Inflammatory macrophage treated with lipopolysaccharide for 4 hours (primary cell): ENCODE results near the gene SERINC2.
"Not testable (repeated sequence)": the region's sequence is repeated elsewhere in the genome, so short reads cannot be mapped to it uniquely, and the experiment has no call there.

Experiments
- DNase-seq: peaks from one replicate; pipeline ENCODE4 v3.0.0-alpha.2; 2020

The SERINC2 gene

DNA sequence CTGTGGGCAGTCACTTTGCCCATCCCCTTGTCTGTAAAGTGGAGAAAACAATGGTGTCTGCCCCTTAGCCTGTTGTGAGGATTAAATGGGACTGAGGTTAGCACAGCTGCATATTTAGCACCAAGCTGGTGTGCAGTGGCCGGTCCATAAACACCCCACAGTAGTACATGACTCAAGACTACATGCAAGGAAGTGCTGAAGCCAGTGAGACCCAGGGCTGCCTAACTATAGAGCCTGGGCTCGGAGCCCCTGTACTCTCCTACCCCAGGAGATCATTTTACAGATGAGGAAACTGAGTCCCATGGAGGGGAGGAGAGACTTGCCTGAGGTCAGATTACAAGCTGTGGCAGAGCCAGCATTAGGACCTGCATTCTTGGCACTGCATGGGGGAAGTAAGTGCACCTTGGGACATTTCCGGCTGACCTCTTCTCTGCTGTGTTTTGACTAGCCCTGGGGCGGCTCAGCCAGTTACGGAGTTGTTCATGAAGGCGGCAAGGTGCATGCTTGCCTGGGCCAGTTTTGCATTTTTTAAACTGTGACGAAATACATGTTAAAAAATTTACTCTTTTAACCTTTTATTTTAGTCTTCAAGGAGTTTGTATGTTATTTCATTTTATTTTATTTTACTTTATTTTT lies 3.2 kb downstream of the SERINC2 start:
- DNase-seq: no peak

DNA sequence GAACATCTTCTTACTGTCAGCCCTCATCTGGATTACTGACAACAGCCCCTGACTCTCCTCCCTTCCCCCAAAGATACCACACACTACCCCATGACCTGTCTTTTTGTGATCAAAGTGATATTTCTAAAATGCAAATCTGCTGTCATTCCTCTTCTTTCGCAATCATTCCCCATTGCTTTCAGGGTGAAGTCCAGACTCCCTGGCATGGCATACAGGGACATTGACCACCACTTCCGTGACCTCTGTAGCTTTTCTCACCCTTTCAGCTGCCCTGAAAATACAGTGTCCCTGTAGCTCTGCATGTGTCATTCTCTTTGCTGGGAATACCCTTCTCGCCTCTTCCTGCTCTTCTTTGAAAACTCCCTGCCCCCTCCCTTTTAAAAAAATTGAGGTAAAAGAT lies 4.1 kb downstream of the SERINC2 start:
- no peak for DNase-seq

DNA sequence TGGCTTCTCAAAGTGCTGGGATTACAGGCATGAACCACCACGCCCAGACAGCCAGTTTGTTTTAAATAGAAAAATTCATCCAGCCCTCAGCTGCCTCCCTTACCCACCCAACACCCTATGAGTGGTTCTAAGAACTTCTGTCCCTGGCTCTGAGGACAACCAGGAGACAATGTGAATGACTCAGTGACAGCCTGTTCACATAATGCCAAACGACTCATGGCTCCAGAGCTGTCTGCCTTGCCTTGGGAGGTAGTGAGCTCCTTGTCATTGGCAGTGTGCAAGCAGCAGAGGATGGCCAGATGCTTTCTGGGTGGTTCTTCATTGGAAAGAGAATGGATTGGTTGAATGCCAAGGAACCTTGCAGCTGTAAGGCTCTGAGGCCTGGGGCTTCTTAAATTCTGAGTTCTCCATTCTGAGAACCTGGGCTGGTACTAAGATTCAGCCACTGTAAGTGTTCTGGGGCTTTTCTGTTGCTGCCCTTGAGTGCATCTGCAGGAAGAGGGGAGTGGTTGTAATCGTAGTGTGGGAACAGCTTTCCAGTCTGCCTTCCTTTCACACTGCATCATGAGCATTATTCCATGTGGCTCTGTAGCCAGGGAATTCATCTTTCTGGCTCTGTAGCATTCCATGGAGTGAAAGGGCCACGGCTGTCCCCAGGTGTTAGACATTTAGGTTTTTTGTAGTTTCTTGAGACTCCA lies 5.8 kb downstream of the SERINC2 start:
- peak; percentile 35 for DNase-seq

DNA sequence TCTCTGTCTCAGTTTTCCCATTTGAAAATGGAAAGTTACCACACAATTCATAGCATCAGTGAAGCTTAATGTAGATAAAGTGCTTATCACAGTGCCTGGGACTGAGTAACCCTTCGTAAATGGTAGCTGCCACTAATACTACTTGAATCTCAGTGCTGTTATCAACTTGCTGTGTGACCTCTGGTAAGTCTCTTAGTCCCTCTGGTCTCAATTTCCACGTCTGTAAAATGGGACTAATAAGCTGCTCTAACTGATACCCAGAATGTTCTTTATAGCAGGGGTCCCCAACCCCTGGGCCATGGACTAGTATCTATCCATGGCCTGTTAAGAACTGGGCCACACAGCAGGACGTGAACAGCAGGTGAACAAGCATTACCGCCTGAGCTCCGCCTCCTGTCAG lies 7.7 kb downstream of the SERINC2 start:
- no peak for DNase-seq

DNA sequence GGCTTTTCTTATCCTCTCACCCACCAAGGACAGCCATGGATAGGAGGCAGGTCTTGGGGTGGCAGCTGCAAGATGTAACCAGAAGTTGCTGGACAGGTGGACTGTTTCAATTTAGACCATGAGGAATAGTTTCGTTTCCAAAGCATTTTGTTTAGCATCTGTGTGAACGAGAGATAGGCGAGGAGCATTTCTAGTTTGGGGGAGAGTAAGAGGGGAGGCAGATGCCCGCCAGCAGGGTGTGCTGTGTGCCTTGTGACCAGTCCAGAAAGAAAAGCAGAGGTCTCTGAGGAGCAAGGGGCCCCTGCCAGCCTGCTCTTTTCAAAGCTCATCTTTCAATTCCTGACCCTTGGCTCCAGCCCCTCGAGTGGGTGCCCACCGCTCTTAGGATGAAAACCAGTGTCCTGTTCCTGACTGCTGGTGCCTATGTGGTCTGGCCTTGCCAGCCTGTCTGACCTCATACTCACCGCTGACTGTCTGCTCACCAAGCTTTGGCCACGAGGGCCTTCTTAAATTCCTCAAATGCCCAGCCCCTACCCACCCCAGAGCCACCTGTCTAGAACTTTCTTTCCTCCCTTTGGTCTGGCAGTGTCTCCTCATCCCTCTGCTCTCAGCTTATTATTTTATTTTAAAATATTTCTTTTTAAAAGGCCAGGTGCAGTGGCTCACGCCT lies 8.5 kb downstream of the SERINC2 start:
- no peak for DNase-seq

DNA sequence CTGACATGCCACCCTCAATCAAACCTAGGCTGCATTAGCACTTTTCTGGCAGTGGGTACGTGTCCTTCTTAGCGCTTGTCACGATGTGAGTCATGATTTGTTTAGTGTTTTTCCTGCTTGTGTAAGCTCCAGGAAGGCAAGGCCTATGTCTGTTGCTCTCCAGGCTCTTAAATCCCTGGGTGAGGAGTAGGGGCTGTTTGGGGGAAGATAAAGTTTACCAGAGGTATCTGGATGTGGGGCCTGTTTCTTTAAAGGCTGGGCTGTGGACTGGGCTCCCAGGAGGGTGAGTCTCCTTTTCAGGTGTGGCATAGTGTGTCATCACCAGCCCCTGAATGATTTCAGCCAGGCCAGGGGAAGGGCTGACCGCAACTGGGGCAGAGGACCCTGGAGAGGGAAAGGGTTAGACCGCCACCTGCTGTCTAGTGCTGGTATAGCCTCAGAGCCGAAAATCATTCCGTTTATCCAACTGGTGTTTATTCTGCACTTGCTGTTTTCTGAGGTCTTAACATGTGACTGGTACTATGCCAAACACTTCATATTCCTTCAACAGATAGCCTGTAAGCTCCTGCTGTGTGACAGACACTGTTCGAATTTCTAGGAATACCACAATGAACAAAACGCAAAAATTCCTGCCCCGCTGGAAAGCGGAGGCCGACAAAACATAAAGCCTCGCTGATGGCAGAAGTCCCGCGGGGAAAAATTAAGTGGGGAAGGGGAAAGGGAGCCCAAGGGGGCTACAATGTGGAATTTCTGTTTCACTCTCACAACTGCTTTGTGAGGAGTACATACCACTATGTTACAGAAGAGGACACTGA lies 9.7 kb downstream of the SERINC2 start:
- peak; percentile 64 for DNase-seq

DNA sequence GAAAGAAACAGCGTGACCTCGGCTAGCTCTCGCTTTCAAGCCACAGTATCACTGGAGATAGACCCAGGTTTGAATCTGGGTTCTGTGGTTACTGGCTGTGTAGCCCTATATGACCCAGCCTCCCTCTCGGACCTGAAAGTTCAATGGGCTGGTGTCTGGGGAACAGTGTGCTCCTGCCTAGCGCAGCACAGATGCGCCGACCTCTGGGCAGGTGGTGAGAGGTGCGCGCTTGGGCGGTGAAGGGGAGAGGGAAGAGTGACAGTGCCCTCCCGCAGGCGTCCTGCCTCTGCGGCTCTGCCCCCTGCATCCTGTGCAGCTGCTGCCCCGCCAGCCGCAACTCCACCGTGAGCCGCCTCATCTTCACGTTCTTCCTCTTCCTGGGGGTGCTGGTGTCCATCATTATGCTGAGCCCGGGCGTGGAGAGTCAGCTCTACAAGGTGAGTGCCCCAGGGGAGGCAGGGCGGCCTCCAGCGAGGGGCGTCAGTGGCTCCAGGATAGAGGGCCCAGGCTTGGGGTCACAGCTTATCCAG lies 10.5 kb downstream of the SERINC2 start:
- DNase-seq: no peak

DNA sequence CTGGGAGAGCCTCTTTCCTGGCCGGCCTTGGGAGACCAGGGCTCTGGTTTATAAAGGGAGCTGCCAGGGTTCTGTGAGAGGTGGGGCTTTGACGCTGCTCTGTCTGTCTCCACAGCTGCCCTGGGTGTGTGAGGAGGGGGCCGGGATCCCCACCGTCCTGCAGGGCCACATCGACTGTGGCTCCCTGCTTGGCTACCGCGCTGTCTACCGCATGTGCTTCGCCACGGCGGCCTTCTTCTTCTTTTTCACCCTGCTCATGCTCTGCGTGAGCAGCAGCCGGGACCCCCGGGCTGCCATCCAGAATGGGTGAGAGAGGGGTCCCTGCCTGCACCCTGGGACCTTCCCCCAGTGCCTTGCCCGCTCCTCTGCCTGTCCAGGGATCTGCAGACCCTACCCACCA lies 11.6 kb downstream of the SERINC2 start:
- DNase-seq: no peak

DNA sequence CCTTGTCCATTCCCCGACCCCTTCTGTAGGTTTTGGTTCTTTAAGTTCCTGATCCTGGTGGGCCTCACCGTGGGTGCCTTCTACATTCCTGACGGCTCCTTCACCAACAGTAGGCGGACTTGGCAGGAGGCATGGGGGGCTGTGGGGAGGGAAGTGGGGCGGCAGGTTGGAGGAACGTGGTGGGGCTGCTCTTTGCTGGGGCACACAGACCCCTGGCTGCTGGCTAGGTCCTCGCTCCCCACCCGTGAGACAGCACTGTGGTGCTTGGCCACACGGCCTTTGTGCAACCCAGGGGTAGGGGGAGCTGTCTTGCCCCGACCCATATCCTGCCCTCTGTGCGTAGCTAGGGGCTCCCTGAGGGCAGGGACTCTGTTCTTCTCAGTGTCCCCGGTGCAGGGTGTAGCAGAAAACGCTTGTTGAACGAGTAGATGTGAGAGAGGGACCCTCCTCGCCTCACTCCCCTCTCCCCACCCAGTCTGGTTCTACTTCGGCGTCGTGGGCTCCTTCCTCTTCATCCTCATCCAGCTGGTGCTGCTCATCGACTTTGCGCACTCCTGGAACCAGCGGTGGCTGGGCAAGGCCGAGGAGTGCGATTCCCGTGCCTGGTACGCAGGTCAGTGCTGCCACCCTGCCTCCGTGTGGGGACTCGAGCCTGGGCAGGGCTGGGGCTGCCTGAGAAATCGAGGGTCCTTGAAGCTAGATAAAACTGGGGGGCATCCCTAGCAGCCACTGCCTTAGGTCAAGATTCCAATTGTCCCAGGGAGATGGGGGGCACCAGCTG lies 12.5 kb downstream of the SERINC2 start:
- no peak for DNase-seq

DNA sequence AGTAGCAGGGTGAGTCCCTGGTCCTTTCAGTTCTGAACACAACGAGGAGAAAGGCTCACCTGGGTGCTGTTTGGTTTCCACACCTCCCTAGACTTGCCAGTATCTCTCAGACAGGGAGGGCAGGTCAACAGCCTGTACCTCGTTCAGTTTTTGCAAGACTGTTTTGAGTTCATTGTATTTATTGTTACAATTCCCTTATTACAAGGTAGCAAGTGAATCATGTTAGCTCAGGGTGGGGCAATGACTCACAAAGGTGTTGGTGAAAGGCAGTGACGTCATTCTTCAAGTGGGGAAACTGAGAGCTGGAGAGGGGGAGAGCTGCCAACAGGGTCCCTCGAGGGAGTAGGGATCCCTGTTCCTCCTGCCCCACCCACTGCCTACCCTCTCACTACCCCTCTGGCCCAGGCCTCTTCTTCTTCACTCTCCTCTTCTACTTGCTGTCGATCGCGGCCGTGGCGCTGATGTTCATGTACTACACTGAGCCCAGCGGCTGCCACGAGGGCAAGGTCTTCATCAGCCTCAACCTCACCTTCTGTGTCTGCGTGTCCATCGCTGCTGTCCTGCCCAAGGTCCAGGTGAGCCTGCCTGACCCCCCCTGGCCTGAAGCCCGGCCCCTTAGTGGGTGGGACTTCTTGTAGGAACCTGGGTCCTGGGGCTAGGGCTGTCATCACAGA lies 13.4 kb downstream of the SERINC2 start:
- DNase-seq: no peak

DNA sequence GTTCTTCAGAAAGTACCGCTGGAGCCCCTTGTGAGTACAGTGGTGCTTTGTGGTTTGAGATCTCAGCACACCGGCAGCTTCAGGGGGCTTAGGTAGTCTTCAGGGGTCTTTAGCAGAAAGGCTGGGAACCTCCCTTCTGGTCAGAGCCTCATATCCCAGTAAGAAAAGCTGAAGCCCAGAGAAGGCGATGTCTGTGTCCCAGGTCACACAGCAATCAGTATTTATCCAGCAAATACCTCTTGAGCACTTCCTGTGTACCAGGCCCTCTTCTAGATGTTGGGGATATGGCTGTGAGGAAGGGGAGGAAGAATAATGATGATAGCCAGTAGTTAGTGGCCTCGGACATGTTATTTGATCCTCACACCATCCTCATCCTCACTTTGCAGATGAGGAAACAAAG lies 14.3 kb downstream of the SERINC2 start:
- no peak for DNase-seq

DNA sequence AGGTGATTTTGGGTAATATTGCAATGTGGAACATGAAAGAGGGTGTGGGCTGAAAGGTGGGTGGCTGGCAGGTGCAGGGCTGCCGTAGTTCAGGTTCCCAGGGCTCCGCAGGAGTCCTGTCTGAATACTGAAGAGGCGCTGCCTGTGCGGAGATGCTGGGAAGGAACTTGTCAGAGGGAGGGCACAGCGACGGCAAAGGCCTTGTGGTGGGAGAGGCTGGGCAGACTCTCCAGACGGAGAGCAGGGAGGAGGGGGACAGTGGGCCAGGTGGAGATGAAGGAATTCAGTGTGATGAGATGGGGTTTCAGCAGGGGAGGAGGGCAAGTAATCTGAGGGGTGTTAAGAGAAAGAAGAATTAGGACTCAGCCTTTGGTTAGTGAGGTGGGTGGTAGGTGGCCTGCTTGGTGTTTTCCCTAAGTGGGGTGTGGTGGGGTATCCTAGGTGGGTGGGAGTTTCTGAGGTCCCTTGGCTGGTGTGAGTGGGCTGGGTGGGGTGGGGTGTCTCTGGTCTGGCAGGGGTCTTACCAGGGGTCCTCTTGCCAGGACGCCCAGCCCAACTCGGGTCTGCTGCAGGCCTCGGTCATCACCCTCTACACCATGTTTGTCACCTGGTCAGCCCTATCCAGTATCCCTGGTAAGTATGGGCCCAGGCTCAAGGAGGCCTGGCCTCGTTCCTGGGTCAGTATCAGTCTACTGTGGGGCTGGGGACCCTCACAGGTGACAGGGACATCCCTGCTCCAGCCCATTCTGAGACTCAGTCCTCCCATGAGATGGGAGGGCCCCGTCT lies 15.6 kb downstream of the SERINC2 start:
- no peak for DNase-seq

DNA sequence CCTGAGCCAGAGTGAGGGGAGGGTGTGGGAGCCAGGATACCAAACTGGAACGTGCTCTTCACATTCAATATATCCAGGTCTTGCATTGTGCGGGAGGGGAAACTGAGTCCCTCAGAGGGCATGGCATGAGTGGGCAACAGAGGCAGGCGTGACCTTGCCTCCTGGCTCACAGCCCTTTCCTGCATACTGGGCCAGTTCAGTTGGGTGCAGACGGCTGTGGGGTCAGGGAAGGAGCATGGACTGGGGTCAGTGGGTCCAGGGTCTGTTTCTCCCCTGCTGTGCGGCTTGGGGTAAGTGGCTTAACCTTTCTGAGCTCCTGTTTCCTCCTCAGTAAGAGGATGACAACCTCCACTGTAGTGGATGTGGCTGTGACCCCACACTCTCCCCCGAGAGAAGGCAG lies 16.6 kb downstream of the SERINC2 start:
- no peak for DNase-seq

DNA sequence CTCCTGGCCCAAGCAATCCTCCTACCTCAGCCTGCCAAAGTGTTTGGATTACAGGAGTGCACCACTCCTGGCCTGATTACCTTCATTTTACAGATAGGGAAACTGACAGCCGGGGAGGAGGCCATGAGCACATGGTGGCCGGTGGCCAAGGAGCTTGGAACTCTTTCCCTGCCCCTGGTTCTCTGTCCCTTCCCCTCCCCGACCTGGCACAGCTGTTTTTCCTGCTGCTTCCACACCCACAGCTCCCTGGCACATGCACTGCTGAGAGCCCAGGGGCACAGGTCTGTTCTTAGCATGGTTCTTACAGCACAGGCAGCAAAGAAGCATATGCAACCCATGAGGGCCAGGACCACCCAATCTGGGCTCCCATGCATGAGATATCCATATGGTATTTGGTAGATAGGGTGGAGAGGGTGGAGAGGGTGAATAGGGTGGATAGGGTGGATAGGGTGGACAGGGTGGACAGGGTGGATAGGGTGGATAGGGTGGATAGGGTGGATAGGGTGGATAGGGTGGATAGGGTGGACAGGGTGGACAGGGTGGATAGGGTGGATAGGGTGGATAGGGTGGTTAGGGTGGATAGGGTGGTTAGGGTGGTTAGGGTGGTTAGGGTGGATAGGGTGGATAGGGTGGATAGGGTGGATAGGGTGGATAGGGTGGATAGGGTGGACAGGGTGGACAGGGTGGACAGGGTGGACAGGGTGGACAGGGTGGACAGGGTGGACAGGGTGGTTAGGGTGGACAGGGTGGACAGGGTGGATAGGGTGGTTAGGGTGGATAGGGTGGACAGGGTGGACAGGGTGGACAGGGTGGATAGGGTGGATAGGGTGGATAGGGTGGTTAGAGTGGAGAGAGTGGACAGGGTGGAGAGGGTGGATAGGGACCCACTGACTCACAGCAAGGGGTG lies 18.6 kb downstream of the SERINC2 start:
- DNase-seq: not testable (repeated sequence)

DNA sequence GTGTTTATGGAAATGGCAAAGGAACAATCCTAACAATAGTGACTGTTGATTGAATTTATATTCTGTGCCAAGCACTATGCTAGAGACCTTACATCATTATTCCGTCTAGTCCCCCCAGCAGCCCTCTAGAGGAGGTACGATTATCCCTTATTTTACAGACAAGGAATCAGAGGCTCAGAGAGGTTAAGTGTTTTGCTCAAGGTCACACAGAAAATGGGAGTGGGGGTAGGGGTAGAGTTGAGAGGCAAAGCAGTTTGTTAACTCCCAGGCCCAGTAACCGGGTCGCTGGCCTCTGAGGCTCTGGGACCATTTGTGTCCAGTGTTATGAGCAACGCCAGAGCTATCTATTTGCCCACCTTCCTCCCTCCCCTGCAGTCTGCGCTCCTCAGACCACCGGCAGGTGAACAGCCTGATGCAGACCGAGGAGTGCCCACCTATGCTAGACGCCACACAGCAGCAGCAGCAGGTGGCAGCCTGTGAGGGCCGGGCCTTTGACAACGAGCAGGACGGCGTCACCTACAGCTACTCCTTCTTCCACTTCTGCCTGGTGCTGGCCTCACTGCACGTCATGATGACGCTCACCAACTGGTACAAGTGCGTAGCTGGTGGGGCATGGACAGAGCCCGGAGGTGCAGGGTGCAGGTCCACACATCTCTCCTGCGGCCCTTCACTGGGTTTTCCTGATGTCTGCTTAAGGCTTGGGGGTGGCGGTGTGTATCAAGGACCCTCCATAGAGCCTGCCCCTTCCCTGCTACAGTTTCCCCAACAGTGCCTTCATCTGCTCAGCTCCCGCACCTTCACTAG lies 19.8 kb downstream of the SERINC2 start:
- DNase-seq: no peak

DNA sequence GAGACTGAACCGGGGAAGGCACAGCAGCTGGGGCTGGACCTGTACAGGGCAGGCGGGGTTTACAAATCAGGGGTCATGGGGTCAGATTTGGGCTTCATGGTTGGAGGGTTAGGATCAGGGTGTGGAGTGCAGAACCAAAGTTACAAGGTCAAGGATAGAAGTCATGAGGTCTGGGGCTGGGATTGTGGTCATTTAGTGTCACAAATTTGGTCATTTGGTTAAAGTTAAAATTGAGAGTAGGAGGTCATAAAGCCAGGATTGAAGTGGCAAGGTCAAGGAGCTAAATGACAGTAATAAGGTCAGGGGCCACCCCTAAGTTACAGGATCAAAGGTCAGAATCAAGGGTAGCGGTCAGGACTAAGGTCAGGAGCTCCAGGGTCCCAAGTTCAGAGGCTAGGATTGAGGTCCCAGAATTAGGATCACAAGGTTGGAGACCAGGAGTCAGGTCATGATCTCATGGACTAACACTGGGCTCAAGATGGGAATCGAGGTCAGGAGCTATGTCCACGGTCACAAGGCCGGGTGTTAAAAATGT lies 20.4 kb downstream of the SERINC2 start:
- no peak for DNase-seq

DNA sequence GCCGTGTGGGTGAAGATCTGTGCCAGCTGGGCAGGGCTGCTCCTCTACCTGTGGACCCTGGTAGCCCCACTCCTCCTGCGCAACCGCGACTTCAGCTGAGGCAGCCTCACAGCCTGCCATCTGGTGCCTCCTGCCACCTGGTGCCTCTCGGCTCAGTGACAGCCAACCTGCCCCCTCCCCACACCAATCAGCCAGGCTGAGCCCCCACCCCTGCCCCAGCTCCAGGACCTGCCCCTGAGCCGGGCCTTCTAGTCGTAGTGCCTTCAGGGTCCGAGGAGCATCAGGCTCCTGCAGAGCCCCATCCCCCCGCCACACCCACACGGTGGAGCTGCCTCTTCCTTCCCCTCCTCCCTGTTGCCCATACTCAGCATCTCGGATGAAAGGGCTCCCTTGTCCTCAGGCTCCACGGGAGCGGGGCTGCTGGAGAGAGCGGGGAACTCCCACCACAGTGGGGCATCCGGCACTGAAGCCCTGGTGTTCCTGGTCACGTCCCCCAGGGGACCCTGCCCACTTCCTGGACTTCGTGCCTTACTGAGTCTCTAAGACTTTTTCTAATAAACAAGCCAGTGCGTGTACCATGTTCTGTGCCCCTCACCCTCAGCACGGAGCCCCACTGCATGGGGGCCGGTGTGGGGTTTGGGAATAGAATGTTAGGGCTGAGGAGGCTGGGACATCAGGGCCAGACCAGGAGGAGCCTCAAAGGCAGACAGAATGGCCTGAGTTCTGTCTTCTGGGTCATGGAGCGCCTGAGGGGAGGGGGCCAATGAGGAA lies 21.3 kb downstream of the SERINC2 start:
- DNase-seq: no peak

DNA sequence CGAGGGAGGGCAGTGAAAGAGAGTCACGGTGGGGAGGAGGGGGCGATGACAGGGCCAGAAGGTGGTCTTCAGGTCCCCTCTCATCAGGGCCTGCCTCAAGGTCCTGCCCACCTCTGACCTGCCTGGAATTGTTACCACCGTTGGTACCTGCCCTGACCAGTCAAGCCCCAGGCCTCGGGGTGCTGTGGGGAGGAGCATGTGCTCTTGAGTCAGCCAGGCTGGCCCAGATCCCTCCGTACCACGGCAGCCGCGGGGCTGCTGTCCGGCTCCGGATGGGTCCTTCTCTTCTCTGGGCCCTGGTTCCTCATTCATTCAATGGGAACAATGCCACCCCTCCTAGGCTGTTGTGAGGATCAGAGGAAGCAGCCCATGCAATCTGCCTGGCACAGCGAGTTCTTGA lies 22.0 kb downstream of the SERINC2 start:
- DNase-seq: no peak
